Cortex of kidney (tissue), 1 donor: Measurements from ENCODE around the gene ANKMY2.

Experiments
- DNase-seq: peaks from one replicate; lab custom pipeline; 2025; lab: John Stamatoyannopoulos, UW

Gene ANKMY2

DNA sequence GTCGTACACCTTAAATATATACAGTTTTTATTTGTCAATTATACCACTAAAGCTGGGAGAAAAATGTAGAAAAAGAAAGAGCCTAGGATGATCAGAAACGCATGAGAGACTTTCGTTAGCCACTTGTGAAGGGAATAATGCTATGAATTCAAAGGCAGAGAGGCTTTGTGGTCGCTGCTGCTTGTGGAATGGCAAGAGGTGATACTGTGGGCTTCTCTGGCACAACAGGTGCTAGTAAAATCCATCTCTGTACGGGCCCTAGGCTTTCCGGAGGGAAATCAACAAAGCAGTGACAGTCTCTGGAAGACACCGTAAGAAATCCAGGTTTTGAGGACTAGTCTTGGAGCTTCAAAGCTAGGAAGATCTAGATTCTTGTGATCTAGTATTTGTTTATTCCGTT is 66.3 kb downstream of the ANKMY2 start:
- DNase-seq = no peak

GRCh38 chr7:16571941-16572340 is 73.6 kb downstream of the ANKMY2 start:
- DNase-seq = no peak

- no peak for DNase-seq
These were observed 80.6 kb downstream of the ANKMY2 start for GRCh38 chr7:16564909-16565426.

DNA sequence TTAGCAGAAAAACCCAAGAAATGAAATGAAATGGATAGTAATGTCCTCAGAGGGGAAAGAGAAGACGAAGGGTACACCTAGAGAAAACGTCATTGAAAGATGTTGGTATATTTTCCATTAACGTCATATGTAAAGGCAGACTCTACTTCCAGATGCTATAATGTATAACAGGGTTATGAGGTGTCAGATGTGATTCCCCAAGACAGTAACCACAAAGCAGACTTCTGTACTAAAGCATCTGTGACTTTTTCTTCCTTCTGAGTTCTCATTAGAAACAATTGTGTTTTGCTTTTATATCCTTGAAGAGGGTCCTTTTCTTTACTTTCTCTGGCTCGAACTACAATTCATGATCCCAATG is 81.6 kb downstream of the ANKMY2 start:
- DNase-seq = no peak

DNA sequence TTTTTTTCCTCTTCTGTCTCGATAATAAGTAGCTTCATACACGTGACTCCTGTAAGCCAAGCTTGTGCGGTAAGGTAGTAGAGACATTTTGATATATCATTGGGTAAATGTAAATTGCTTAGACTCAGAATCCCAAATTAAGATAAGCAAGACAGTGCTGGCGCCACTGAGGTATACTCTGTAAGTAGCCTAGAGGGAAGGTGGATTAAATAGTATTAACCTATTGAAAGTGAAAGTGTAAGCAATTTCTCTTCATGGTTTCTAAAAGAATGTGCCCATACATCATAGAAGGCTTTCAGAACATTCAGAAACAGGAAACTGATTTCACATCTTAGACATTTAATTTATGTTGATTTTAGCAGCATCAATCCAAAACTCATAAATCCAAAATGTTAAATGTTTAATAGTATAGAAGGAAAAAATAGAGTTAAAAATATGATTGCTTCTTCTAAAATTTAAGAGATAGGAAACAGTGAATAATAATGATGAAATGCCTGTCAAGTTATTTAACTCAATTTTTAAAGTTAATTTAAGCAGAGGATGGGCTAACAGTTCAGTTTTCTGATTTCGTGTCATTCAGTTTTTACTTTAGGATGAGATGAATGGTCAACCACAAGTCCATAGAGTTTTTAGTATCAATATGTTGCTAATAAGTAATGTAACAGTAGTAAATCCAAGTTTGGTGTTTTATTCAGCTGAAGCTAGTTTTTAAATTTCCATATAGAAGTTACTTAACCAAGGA is 82.1 kb downstream of the ANKMY2 start:
- no peak for DNase-seq

GRCh38 chr7:16562456-16563220 is 82.9 kb downstream of the ANKMY2 start:
- no peak for DNase-seq

DNA sequence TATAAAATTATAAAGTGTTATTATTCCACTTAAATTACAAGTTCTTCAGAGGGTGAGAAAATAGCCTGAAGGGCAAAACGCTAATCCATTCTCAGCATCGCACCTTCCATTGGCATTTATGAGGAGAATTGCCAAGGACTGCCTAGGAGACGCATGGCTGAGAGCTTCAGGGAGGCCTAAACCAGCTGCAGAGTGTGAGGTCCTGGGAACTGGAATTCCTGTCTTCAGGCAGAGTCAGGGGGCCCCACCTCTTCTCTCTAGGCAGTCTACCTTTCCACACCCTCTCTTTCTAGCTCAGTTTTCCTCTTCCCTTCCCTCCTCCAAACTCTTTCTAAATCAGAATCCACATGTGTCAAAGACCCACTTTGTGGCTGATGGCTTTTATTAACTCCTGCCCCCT is 83.6 kb downstream of the ANKMY2 start:
- no peak for DNase-seq

- no peak for DNase-seq
These were observed 85.9 kb downstream of the ANKMY2 start for GRCh38 chr7:16559497-16560179.

DNA sequence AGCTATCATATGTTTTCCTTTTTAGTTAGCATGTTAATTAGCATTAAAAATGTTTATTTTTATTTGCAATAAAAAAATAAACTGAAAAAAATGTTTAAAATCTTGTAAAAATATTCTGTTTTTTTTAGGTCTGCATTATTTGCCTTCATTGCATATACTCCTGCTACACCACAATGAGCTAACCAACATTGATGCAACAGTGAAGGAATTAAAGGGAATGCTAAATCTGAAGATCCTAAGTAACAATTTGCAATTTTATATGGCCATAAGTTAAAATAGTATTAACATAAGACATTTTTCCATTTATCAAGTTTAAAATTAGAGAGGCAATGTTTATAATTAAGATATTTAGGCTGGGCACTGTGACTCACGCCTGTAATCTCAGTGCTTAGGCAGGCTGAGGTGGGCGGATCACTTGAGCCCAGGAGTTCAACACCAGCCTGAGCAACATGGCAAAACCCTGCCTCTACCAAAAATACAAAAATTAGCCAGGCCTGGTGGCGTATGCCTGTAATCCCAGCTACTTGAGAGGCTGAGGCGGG is 86.7 kb downstream of the ANKMY2 start:
- DNase-seq = no peak

DNA sequence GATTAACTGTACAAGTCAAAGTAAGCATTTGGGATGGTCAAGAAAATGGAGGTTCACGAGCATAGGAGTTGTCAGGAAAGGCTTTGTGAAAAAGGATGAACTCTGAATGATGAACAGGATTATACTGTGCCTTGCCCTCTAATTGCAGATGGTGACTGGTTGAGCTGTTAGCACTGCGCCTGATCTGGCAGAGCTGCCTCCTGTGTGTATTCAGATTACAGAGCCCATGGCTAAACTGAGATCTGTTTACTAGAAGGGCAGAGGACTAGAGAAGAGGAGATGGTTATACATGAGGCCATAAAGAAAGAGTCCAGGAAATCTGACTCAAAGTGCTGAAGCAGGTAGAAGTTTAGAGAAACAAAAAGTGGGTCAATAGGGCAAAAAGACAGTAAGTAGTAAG is 89.2 kb downstream of the ANKMY2 start:
- no peak for DNase-seq

DNA sequence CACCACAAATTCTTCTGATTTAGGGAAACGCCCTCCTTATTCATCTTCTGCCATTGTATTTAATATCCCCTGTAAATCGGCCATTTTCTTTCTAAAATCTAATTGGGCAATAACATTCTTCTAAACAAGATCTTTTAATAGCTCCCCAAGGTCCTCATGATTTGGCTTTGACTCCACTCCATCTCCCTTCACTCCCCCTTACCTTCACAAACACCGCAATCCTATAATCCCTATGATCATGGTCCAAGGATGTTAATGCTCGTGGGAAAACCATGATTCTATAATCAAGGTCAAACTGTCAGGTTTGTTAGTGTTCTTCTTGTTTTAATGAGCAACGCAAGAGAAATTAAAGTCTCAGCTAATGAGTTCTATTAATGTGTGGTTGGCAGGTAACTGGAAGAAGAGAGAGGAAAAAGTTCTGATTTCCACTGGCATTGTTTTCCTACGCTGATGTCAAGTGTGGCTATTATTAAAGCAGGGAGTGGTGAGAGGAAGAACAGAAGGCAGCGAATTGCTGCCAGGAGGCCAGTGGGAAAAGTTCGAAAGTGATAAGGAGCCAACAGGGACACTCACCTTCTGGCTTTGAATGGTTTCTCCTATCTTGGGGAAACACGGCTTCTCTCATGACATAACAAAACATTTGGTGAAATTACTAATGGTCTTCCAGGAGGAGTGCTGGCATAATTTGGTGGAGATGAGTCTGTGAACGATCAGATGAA is 90.9 kb downstream of the ANKMY2 start:
- no peak for DNase-seq

DNA sequence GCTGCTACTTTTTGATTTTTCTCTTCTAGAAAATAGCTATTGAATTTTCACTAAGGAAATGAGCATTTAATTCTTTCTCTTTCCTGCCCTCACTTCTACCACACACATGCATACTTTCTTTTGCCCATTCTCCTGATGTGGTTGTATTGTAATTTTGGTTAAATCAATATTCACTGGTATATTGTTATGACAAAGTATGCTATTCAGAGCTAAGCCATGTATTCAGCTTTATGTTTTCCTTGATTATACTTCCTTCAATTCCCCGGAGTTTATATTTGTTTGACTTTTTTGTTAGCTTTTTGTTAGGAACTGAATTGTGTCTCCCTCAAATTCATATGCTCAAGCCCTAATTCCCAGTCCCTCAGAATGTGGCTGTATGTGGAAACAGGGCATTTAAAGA is 94.9 kb downstream of the ANKMY2 start:
- no peak for DNase-seq
